ENCODE data around the gene FBN1. TPM values are rescaled to one million over a fixed set of nuclear protein-coding genes. Genes with fewer than 3 reads are reported as not detected.

Gene FBN1
- total RNA-seq, 1 experiment from 2014 or later = 5.2 TPM

DNA sequence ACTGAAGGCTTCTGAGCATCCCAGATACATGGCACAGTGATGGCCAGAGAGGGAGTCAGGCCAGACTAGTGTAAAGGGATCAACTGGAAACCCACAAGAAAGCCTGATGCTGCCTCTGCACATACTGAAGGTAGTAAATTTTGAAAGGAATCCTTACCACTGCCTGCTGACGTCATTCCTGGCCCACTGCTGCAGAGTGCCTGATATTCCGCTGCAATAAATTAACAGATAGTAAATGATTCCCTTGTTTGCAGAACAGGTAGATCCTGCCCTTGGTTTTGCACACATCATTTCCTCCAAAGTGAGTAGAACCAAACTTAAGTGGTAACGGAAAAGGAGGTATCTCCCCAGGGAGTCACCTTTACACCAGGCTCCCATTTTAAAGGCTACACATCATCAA, 146.7 kb downstream of the FBN1 start:
- ATAC-seq (no peak), DNase-seq (ENCODE audit: low spot score) (no peak)
- Mint-ChIP-seq H3K27ac (no peak overlapping the region), H3K4me1 (no peaks in the 10 kb centered on the region), H3K4me3 (no peak overlapping the region), H3K27me3 (ENCODE audit: low read depth) (no peaks in the 10 kb centered on the region), H3K9me3 (no peaks in the 10 kb centered on the region), H3K36me3 (no peaks in the 10 kb centered on the region)
- no peak for TF ChIP-seq ZNF512 (CRISPR knock-in tag; IDR thresholded peaks at IDR 0.05; ENCODE audit: borderline replicate concordance)
- TF ChIP-seq PRRX2 (CRISPR knock-in tag; IDR thresholded peaks at IDR 0.05) = no peak
- TF ChIP-seq AR (CRISPR knock-in tag; IDR thresholded peaks at IDR 0.05) = no peak
- ChIA-PET CTCF (no interaction called here), POLR2A (no interaction called here)

DNA sequence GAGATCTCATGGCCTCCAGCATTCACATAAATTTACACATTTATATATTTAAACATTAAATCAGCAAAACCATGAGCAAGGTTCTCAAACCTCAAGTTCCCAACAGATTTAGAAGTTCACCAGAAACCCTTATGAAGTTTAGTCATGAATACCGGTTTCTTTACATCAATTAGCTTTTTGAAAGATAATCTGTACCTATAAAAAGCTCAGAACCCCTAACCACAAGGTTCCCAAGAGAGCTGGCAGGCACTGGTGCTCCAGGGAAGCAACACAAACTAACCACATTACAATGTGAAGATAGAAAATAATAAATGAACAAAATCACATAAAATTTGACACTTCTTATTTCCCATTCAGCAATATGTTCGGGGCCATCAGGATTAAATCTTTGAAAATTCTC, 150.9 kb downstream of the FBN1 start:
- no peaks in the 10 kb centered on the region for H3K9me3 Mint-ChIP-seq
- TF ChIP-seq RORB (CRISPR knock-in tag; IDR thresholded peaks at IDR 0.05) (no peak), GABPB1 (CRISPR knock-in tag; IDR thresholded peaks at IDR 0.05) (no peak), GTF2I (CRISPR knock-in tag; conservative IDR thresholded peaks at IDR 0.05) (no peak), ZSCAN18 (CRISPR knock-in tag; IDR thresholded peaks at IDR 0.05) (no peak), E2F1 (CRISPR knock-in tag; IDR thresholded peaks at IDR 0.05) (no peak), TEAD4 (CRISPR knock-in tag; IDR thresholded peaks at IDR 0.05) (no peak), ETV6 (CRISPR knock-in tag; IDR thresholded peaks at IDR 0.05) (no peak), ATF6 (CRISPR knock-in tag; IDR thresholded peaks at IDR 0.05) (no peak), CREB1 (CRISPR knock-in tag; IDR thresholded peaks at IDR 0.05) (no peak), RELA (CRISPR knock-in tag; IDR thresholded peaks at IDR 0.05; ENCODE audit: borderline replicate concordance) (no peak), ZNF138 (CRISPR knock-in tag; conservative IDR thresholded peaks at IDR 0.05) (no peak), MYBL2 (CRISPR knock-in tag; IDR thresholded peaks at IDR 0.05) (no peak), IRF2 (CRISPR knock-in tag; IDR thresholded peaks at IDR 0.05; ENCODE audit: borderline replicate concordance, low read depth) (no peak), NR1H2 (CRISPR knock-in tag; IDR thresholded peaks at IDR 0.05) (no peak), ZBTB21 (CRISPR knock-in tag; IDR thresholded peaks at IDR 0.05; ENCODE audit: borderline replicate concordance) (no peak), HMGA2 (CRISPR knock-in tag; IDR thresholded peaks at IDR 0.05) (no peak), ZNF219 (CRISPR knock-in tag; IDR thresholded peaks at IDR 0.05; ENCODE audit: borderline replicate concordance) (no peak), PRRX2 (CRISPR knock-in tag; IDR thresholded peaks at IDR 0.05) (no peak)
- TF ChIP-seq, protein P1, sequence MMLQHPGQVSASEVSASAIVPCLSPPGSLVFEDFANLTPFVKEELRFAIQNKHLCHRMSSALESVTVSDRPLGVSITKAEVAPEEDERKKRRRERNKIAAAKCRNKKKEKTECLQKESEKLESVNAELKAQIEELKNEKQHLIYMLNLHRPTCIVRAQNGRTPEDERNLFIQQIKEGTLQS (CRISPR knock-in tag; conservative IDR thresholded peaks at IDR 0.05) = no peak
- ChIA-PET CTCF (interaction anchor here (0.9 kb wide), 1 partner anchor 13 kb away, joined by 4 read pairs; no protein-coding TSS in a partner anchor), POLR2A (no interaction called here)
- H3K36me3 Mint-ChIP-seq = no peaks in the 10 kb centered on the region
- no peaks in the 10 kb centered on the region for H3K4me1 Mint-ChIP-seq
- H3K27ac Mint-ChIP-seq = no peak overlapping the region
- no peak for DNase-seq (ENCODE audit: low spot score)
- H3K27me3 Mint-ChIP-seq (ENCODE audit: low read depth) = no peaks in the 10 kb centered on the region
- H3K4me3 Mint-ChIP-seq = no peak overlapping the region
- ATAC-seq = no peak

All from WTC11 (cell line).